Mucosa of descending colon (tissue), 3 donors: ENCODE results near the gene ZNF280A. TPM values are rescaled to one million over a fixed set of nuclear protein-coding genes. Genes with fewer than 3 reads are reported as not detected.

ENCODE experiments used
- ATAC-seq: fragments of 200-7000 bp; cut with Tn5 transposase; one replicate; pipeline ENCODE4 v1.9.1; 2020; ENCODE audit warnings: mild to moderate bottlenecking, moderate library complexity
- DNase-seq, 3 donors: peaks; one replicate each; pipeline ENCODE4 v3.0.0-alpha.2; 2020
- H3K36me3 ChIP-seq: fragments of 200-600 bp; one replicate; pipeline ENCODE4 v1.8.0; 2021; ENCODE audit warnings: low read depth, mild to moderate bottlenecking
- H3K4me1 ChIP-seq: fragments of 200-600 bp; one replicate; pipeline ENCODE4 v1.8.0; 2021; ENCODE audit warnings: low read depth, mild to moderate bottlenecking
- H3K4me3 ChIP-seq: fragments of 200-600 bp; one replicate; pipeline ENCODE4 v1.8.0; 2021; ENCODE audit warnings: mild to moderate bottlenecking
- H3K9me3 ChIP-seq: fragments of 200-600 bp; one replicate; pipeline ENCODE4 v1.8.0; 2021; ENCODE audit warnings: mild to moderate bottlenecking
- intact Hi-C, 2 donors: fragments of 100-400 bp; cut with DNase I in 1 of 2; cut with micrococcal nuclease in 1 of 2; formaldehyde crosslinking; loops; one replicate each; pipeline versions ENCODE4 v1.11.0 to v1.11.1; 2022; cut with DNase I, micrococcal nuclease
- total RNA-seq, 3 donors: library from RNA; stranded (reverse); fragmentation: NEBNext Ultra II Directional in 2 of 3; extraction: Animal tissue kit (Norgen Biotek cat#: 25700) in 2 of 3; gene quantifications; one replicate each; pipeline versions ENCODE4 v1.2.1 to v1.2.4, GENCODE V29; 2021 to 2023
- TF ChIP-seq, protein P1 (sequence below): fragments of 200-600 bp; IDR thresholded peaks from one replicate; pipeline ENCODE4 v1.8.0; 2022; ENCODE audit warnings: antibody characterized with exemption, mild to moderate bottlenecking
- donor health status: DM: no; HTN: no; CAD: no; lungs with moderate emphysema.
- donor health status: DM: no; HTN: no; CAD: no.
- donor health status: DM: no; HTN: yes; CAD: no.

Gene ZNF280A
- total RNA-seq, 3 donors from 2014 or later = not detected

DNA sequence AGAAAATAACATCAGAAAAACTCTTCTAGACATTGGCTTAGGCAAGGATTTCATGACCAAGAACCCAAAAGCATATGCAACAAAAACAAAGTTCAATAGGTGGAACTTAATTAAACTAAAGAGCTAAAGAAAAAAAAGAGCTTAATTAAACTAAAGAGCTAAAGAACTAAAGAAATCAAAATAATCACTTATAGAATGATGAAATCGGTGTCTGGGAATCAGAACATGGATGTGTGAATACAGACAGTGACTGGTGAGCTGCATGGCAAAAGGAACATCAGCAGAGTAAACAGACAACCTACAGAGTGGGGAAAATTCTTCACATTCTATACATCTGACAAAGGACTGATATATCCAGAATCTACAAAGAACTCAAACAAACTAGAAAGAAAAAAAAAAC, 53.0 kb downstream of the ZNF280A start:
- Histone ChIP-seq H3K36me3 (no peaks in the 10 kb centered on the region), H3K4me3 (no peak overlapping the region), H3K9me3 (peaks cover 12% of the 10 kb centered on the region), H3K4me1 (no peaks in the 10 kb centered on the region)
- no peak for DNase-seq
- no peak for ATAC-seq
- TF ChIP-seq, protein P1, sequence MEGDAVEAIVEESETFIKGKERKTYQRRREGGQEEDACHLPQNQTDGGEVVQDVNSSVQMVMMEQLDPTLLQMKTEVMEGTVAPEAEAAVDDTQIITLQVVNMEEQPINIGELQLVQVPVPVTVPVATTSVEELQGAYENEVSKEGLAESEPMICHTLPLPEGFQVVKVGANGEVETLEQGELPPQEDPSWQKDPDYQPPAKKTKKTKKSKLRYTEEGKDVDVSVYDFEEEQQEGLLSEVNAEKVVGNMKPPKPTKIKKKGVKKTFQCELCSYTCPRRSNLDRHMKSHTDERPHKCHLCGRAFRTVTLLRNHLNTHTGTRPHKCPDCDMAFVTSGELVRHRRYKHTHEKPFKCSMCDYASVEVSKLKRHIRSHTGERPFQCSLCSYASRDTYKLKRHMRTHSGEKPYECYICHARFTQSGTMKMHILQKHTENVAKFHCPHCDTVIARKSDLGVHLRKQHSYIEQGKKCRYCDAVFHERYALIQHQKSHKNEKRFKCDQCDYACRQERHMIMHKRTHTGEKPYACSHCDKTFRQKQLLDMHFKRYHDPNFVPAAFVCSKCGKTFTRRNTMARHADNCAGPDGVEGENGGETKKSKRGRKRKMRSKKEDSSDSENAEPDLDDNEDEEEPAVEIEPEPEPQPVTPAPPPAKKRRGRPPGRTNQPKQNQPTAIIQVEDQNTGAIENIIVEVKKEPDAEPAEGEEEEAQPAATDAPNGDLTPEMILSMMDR = no peak
- intact Hi-C loops = no loop called here

DNA sequence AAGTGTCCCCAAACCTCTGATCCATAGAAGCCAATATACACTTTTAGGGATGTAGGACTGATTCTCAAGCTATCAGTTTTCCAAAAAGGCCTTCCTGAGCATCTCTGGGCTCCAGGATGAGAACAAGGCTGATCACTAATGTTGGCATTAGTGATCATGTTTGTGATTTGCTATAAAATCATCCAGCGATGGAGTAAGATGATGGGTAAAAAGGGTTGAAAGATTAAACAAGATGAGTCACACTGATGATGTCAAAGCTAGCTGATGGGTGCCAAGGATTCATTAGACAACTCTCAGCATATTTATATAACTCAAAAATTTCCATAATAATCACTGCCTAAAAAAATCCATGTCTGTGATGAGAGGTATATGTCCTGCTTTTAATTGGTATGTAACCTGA, 54.3 kb downstream of the ZNF280A start:
- Histone ChIP-seq H3K9me3 (peaks cover 12% of the 10 kb centered on the region), H3K36me3 (no peaks in the 10 kb centered on the region), H3K4me1 (no peaks in the 10 kb centered on the region), H3K4me3 (no peak overlapping the region)
- intact Hi-C loops = no loop called here
- TF ChIP-seq, protein P1 = no peak
- ATAC-seq = no peak
- DNase-seq = no peak

DNA sequence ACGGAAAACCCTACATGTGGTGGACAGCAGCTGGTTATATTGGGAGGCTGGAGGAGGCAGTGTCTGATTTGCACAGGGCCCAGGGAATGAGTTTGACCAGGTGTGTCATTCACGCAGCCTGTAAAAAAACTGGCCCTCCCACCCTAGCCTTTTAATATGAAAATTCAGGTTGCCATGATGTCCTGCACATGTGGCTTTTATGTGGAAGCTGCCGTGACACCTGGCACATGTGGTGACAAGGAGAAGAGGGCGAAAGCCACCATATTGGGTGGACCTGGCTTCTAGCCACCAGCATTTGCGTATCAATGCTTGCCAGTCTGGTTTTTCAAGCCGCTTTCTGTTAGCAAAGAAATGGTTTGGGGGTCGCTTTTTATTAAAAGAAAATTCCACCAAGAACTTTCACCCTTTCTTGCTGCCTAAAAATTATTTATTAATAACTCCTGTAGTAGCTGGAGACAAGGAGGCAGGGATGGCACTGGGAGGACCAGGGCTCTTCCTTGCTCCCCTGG, 54.9 kb downstream of the ZNF280A start:
- no peaks in the 10 kb centered on the region for H3K36me3 ChIP-seq
- intact Hi-C loops = no loop called here
- no peak overlapping the region for H3K4me3 ChIP-seq
- H3K9me3 ChIP-seq = peaks cover 15% of the 10 kb centered on the region
- no peak for ATAC-seq
- TF ChIP-seq, protein P1 = no peak
- no peaks in the 10 kb centered on the region for H3K4me1 ChIP-seq
- DNase-seq = no peak

DNA sequence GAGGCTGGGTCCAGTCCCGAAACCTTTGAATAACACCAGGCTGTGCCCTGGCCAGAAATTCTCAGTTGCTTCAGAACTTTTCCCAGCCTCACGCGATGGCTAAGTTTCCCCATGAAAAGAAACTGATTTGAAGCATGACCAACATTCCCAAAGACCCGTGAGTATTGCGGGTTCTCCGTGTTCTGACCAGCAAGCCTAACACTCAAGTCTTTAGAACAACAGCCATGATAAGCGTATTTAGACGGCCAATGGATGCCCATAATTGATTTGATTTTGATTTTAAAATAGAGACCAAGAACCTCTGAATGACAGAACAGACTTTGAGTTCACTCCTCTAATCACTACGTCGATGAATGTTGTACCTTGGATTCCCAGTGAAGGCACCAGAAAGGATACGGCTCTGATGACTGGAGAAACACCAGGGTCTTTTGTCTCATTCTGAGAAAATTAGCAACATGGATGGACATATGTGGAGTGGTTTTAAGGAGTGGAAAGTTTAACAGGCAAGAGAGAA, 55.5 kb downstream of the ZNF280A start:
- Histone ChIP-seq H3K36me3 (no peaks in the 10 kb centered on the region), H3K9me3 (peaks cover 19% of the 10 kb centered on the region), H3K4me3 (no peak overlapping the region), H3K4me1 (no peaks in the 10 kb centered on the region)
- no peak for DNase-seq
- ATAC-seq = no peak
- TF ChIP-seq, protein P1 = no peak
- intact Hi-C loops = no loop called here

DNA sequence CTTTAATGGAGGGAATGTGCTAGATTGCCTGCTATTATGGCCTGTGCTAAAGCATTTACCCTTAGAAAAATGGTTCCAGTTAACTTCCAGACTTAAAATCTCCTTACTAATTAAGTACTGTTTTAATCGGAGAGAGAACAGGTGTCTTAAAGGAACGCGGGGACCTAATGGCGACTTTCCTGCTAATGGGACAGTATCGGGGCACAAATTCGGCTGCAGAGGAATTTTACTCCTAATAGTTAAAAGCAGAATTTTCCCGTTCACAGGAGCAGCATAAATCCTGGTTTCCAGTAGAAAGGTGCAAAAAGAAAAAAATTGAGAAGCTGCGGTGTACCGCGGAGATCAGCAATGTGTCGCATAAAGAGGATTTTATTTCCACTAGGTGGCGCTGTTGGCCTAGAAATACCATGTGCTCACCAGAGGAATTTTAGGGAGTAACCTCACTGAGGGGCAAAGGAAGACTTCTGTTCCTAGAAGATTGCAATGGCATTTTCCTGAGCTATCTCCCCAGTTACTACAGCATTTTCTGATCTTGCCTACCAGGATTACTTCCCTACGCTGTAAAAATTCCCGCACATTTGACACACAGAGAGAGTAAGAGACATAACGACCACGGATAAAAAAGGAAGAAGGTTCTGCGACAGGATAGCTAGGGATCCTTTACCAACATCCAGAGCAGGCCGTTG, 56.1 kb downstream of the ZNF280A start:
- no peaks in the 10 kb centered on the region for H3K36me3 ChIP-seq
- ATAC-seq (peak; percentile 62), DNase-seq (peak in 2 of 3 donors; percentile 20 to 82)
- TF ChIP-seq, protein P1 = peak; percentile 31
- H3K4me1 ChIP-seq = no peaks in the 10 kb centered on the region
- intact Hi-C loops = no loop called here
- H3K4me3 ChIP-seq = no peak overlapping the region
- H3K9me3 ChIP-seq = peaks cover 19% of the 10 kb centered on the region

Other genes starting within 250 kb of the ZNF280A start
- 1 to 10 TPM in 1 of 3 donors, under 1 TPM in 2; 0.51 to 1.4 (median 0.64) TPM for gene ZNF280B, start 11.5 kb downstream of the ZNF280A start, total RNA-seq
- under 1 TPM in 1 of 3 donors, not detected in 2; 0.22 TPM for gene PRAME, start 39.0 kb upstream of the ZNF280A start, total RNA-seq
- gene GGTLC2, start 124.3 kb upstream of the ZNF280A start, total RNA-seq = not detected